Measurements from ENCODE around the gene RFC5. TPM values are rescaled to one million over a fixed set of nuclear protein-coding genes. Genes with fewer than 3 reads are reported as not detected.

RFC5 gene
- total RNA-seq, 1 experiment from 2014 or later: 54.6 TPM

DNA sequence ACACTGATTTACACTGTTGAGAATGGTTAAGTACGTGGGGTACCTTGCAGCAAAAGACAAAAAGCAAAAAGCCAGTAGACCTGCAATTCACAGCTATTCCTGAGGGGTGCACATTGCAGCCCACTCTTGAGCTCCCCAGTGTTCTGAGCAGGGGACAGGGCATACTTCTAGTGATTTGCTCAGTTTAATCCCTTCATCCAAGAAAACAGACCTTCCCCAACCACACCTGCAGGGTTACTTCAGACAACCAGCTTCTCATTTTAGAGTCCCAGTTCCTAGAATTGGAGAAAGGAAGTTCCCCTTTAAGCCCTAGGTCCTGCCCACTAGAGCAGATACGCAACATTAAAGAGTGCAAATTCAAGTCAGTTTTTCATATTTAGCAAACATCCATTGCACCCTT is 48.1 kb downstream of the RFC5 start:
- BruUV-seq (replicated peaks): no TSS peak
- CTCF ChIA-PET: interaction anchor here (0.6 to 1.6 kb wide), 5 partner anchors 30 to 940 kb away, joined by 3 to 8 read pairs (median 4); no protein-coding TSS in a partner anchor
- intact Hi-C loops (cut with micrococcal nuclease; ENCODE audit: unreplicated experiment): no loop called here
- Mint-ChIP-seq H3K27me3 (ENCODE audit: unreplicated experiment) (no peaks in the 10 kb centered on the region), H3K36me3 (ENCODE audit: insufficient read depth, unreplicated experiment) (peaks cover 50% of the 10 kb centered on the region), H3K9me3 (ENCODE audit: low read depth, unreplicated experiment) (no peaks in the 10 kb centered on the region), H3K4me1 (ENCODE audit: low read depth, unreplicated experiment) (peaks cover 22% of the 10 kb centered on the region), H3K4me3 (ENCODE audit: low read depth, unreplicated experiment) (no peak overlapping the region), H3K27ac (ENCODE audit: unreplicated experiment) (peak overlapping the region; percentile 92)
- no peak for DNase-seq
- TF ChIP-seq, protein P1, sequence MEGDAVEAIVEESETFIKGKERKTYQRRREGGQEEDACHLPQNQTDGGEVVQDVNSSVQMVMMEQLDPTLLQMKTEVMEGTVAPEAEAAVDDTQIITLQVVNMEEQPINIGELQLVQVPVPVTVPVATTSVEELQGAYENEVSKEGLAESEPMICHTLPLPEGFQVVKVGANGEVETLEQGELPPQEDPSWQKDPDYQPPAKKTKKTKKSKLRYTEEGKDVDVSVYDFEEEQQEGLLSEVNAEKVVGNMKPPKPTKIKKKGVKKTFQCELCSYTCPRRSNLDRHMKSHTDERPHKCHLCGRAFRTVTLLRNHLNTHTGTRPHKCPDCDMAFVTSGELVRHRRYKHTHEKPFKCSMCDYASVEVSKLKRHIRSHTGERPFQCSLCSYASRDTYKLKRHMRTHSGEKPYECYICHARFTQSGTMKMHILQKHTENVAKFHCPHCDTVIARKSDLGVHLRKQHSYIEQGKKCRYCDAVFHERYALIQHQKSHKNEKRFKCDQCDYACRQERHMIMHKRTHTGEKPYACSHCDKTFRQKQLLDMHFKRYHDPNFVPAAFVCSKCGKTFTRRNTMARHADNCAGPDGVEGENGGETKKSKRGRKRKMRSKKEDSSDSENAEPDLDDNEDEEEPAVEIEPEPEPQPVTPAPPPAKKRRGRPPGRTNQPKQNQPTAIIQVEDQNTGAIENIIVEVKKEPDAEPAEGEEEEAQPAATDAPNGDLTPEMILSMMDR (IDR thresholded peaks at IDR 0.05; ENCODE audit: unreplicated experiment): no peak

DNA sequence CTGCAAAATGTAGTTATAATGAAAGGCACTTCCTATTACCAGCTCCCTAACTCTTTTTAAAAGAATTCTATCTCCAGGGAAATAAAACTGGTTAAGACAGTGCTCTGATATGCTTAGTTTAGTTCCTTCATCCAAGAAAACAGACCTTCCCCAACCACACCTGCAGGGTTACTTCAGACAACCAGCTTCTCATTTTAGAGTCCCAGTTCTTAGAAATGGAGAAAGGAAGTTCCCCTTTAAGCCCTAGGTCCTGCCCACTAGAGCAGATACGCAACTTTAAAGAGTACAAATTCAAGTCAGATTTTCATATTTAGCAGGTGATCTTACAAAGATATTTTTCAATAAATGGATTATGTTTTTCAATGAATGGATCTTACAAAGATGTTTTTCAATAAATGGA is 48.9 kb downstream of the RFC5 start:
- H3K4me3 Mint-ChIP-seq (ENCODE audit: low read depth, unreplicated experiment): no peak overlapping the region
- no peak overlapping the region for H3K27ac Mint-ChIP-seq (ENCODE audit: unreplicated experiment)
- CTCF ChIA-PET: no interaction called here

DNA sequence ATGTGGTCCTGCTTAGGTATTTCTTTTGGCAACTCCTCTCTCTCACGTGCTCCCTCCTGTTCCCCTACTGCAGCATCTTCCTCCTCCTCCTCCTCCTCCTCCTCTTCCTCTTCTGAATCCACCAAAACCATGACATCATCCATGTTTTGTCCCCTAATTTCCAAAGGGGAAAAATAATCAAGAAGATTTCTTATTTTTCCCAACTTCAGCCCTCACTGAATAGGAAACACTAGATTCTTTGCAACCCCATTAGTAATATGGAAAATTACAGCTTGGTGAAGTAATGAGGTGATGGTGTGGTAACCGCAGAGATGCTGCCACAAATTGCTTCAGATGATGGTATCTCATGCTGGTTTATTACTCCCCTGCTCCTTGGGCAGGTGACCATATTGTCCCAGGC is 51.9 kb downstream of the RFC5 start:
- TF ChIP-seq, protein P1 (IDR thresholded peaks at IDR 0.05; ENCODE audit: unreplicated experiment): no peak
- Mint-ChIP-seq H3K27me3 (ENCODE audit: unreplicated experiment) (no peaks in the 10 kb centered on the region), H3K27ac (ENCODE audit: unreplicated experiment) (no peak overlapping the region), H3K9me3 (ENCODE audit: low read depth, unreplicated experiment) (no peaks in the 10 kb centered on the region), H3K4me1 (ENCODE audit: low read depth, unreplicated experiment) (peaks cover 8% of the 10 kb centered on the region), H3K36me3 (ENCODE audit: insufficient read depth, unreplicated experiment) (peaks cover 17% of the 10 kb centered on the region), H3K4me3 (ENCODE audit: low read depth, unreplicated experiment) (no peak overlapping the region)
- DNase-seq: no peak
- CTCF ChIA-PET: no interaction called here
- intact Hi-C loops (cut with micrococcal nuclease; ENCODE audit: unreplicated experiment): no loop called here
- BruUV-seq (replicated peaks): no TSS peak

More for the DNA sequence above, 48.9 kb downstream of the RFC5 start:
- intact Hi-C loops (cut with micrococcal nuclease; ENCODE audit: unreplicated experiment): no loop called here
- TF ChIP-seq, protein P1 (IDR thresholded peaks at IDR 0.05; ENCODE audit: unreplicated experiment): no peak
- Mint-ChIP-seq H3K4me1 (ENCODE audit: low read depth, unreplicated experiment) (peaks cover 19% of the 10 kb centered on the region), H3K9me3 (ENCODE audit: low read depth, unreplicated experiment) (no peaks in the 10 kb centered on the region), H3K36me3 (ENCODE audit: insufficient read depth, unreplicated experiment) (peaks cover 42% of the 10 kb centered on the region), H3K27me3 (ENCODE audit: unreplicated experiment) (no peaks in the 10 kb centered on the region)
- BruUV-seq (replicated peaks): no TSS peak
- no peak for DNase-seq

DNA sequence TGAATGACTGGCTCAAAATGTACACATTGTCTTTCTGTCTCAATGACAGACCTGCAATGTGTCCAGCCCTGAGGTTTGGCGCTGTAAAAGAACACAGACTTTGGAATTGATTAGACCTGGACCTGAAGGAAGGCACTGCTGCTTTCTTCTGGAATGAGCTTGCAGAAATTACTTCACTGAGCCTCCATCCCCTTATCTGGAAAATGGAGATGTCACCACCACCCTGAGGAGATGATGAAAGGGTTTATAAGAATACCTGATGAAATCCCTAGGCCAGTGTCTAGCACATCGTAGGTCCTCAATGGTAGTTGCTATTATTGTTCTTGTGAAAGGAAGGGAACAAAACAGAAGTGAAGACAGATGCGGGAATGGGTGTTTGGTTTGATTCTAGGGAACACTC is 54.1 kb downstream of the RFC5 start:
- CTCF ChIA-PET: interaction anchor here (0.6 kb wide), 1 partner anchor 9 kb away, joined by 3 read pairs; no protein-coding TSS in a partner anchor
- DNase-seq: no peak
- H3K4me3 Mint-ChIP-seq (ENCODE audit: low read depth, unreplicated experiment): no peak overlapping the region
- H3K4me1 Mint-ChIP-seq (ENCODE audit: low read depth, unreplicated experiment): no peaks in the 10 kb centered on the region
- no peak overlapping the region for H3K27ac Mint-ChIP-seq (ENCODE audit: unreplicated experiment)
- H3K36me3 Mint-ChIP-seq (ENCODE audit: insufficient read depth, unreplicated experiment): peaks cover 16% of the 10 kb centered on the region
- no TSS peak for BruUV-seq (replicated peaks)
- H3K27me3 Mint-ChIP-seq (ENCODE audit: unreplicated experiment): no peaks in the 10 kb centered on the region
- no peaks in the 10 kb centered on the region for H3K9me3 Mint-ChIP-seq (ENCODE audit: low read depth, unreplicated experiment)
- TF ChIP-seq, protein P1 (IDR thresholded peaks at IDR 0.05; ENCODE audit: unreplicated experiment): no peak
- intact Hi-C loops (cut with micrococcal nuclease; ENCODE audit: unreplicated experiment): no loop called here

Measured in Calu3 (cell line).